Urinary bladder (tissue), 4 donors: ENCODE results near the gene MUC20. TPM values are rescaled to one million over a fixed set of nuclear protein-coding genes. Genes with fewer than 3 reads are reported as not detected.
A peak's percentile ranks its signal among the peaks of the same experiment; 100 is the strongest.
"Not testable (repeated sequence)": the region's sequence is repeated elsewhere in the genome, so short reads cannot be mapped to it uniquely, and the experiment has no call there.

Experiments
- DNase-seq: peaks from one replicate; pipeline ENCODE4 v3.0.0-alpha.2; 2015; ENCODE audit errors: extremely low spot score
- H3K27ac ChIP-seq: one replicate; pipeline ENCODE4 v1.5.1; 2013; ENCODE audit warnings: low read depth, mild to moderate bottlenecking, moderate library complexity
- H3K36me3 ChIP-seq: one replicate; pipeline ENCODE4 v1.6.1; 2013; ENCODE audit warnings: mild to moderate bottlenecking, moderate library complexity; ENCODE audit not compliant: insufficient read depth
- H3K4me1 ChIP-seq: one replicate; pipeline ENCODE4 v1.6.1; 2013; ENCODE audit warnings: mild to moderate bottlenecking, moderate library complexity; ENCODE audit not compliant: insufficient read depth
- H3K4me3 ChIP-seq: one replicate; pipeline ENCODE4 v1.5.1; 2013; ENCODE audit warnings: low read depth, low read length
- WGBS: extraction: QIAGEN DNeasy Blood & Tissue Kit; methylation state at CpG from one replicate; pipeline ENCODE4 v1.1.7; 2013; 5-methylcytosine and 5-hydroxymethylcytosine counted together
- polyA plus RNA-seq: library from polyadenylated mRNA; stranded (reverse); fragments of 200-250 nt; gene quantifications from one replicate; pipeline ENCODE4 v1.2.3, GENCODE V29; 2013
- total RNA-seq: library from RNA; depleted of rRNA; stranded (reverse); fragments of >200 nt; gene quantifications from one replicate; pipeline ENCODE4 v1.2.3, GENCODE V29; 2014
- donor health status: healthy with polysubstance abuse.
- donor health status: healthy.

The MUC20 gene
- total and polyA plus RNA-seq, 2 donors: 6.2 to 12.7 TPM

DNA sequence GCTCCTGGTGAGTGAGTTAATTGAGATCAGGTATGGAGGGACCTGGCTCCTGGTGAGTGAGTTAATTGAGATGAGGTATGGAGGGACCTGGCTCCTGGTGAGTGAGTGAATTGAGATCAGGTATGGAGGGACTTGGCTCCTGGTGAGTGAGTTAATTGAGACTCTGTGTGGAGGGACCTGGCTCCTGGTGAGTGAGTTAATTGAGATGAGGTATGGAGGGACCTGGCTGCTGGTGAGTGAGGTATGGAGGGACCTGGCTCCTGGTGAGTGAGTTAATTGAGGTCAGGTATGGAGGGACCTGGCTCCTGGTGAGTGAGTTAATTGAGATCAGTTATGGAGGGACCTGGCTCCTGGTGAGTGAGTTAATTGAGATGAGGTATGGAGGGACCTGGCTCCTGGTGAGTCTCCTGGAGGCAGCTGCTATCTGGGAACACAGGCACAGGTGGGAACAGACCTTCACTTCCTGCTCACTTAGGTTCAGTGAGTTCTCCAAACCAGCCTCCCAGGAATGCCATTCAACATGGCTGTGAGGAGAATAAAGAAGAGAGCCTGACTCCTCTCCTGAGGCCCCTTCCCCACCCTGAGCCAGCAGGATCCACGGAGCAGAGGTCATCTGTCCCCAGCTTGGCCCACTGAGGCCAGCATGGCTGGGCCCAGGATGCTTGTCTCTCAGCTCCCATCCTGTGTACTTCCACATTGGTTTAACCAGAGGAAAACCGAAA lies 9.5 kb upstream of the MUC20 start:
- H3K4me1 ChIP-seq, H3K4me3 ChIP-seq, DNase-seq, H3K27ac ChIP-seq, H3K36me3 ChIP-seq: not testable (repeated sequence)
- 50% methylated on average over 2 of the region's 2 CpGs for WGBS

GRCh38 chr3:195711813-195712534 lies 8.8 kb upstream of the MUC20 start:
- H3K4me1 ChIP-seq: no peaks in the 10 kb centered on the region
- no peak for DNase-seq
- H3K4me3 ChIP-seq: no peak overlapping the region
- no peaks in the 10 kb centered on the region for H3K36me3 ChIP-seq
- H3K27ac ChIP-seq: no peak overlapping the region
- WGBS: 86% methylated on average over 12 of the region's 12 CpGs

GRCh38 chr3:195712535-195712910 lies 8.3 kb upstream of the MUC20 start:
- not testable (repeated sequence) for H3K4me1 ChIP-seq, H3K27ac ChIP-seq, H3K4me3 ChIP-seq, H3K36me3 ChIP-seq, DNase-seq
- WGBS: 73% methylated on average over 8 of the region's 8 CpGs

- not testable (repeated sequence) for H3K27ac ChIP-seq, H3K4me1 ChIP-seq, H3K36me3 ChIP-seq, H3K4me3 ChIP-seq, DNase-seq
- WGBS: 34% methylated on average over 8 of the region's 9 CpGs
Observed at GRCh38 chr3:195713150-195713549, 7.6 kb upstream of the MUC20 start.

- no peak for DNase-seq
- no peaks in the 10 kb centered on the region for H3K4me1 ChIP-seq
- 63% methylated on average over 6 of the region's 6 CpGs for WGBS
Observed at GRCh38 chr3:195714380-195715011, 6.3 kb upstream of the MUC20 start.

GRCh38 chr3:195715134-195715533 lies 5.6 kb upstream of the MUC20 start:
- Histone ChIP-seq H3K4me3 (no peak overlapping the region), H3K36me3 (no peaks in the 10 kb centered on the region), H3K4me1 (no peaks in the 10 kb centered on the region), H3K27ac (no peak overlapping the region)
- WGBS: 47% methylated on average over 4 of the region's 4 CpGs
- DNase-seq: no peak

More at GRCh38 chr3:195714380-195715011, 6.3 kb upstream of the MUC20 start:
- Histone ChIP-seq H3K36me3 (no peaks in the 10 kb centered on the region), H3K4me3 (no peak overlapping the region), H3K27ac (no peak overlapping the region)

DNA sequence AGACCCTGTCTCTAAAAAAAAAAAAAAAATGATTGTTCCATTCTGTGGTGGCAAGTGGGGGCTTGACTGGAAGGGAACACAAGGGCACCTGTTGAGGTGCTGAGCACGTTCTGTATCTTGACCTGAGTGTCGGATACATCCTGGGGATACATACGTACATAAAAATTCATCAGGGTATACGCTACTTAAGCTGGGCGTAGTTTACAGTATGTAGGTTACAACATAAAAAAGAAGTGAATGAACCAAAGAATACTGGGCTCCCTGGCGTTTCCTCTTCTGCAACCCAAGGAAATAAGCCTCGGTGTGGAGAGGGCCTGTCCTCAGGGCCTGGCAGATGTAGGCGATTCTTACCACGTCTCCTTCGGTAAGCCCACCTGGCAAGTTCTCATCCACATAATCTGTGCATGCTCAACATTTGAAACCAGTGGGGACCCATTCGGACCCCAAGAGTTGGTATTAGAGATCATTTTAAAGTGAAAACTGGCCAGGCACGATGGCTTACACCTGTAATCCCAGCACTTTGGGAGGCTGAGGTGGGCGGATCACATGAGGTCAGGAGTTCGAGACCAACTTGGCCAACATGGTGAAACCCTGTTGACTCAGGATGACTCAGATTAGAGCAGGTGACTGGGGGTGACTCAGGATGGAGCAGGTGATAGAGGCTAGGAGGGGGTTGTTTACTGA lies 5.1 kb upstream of the MUC20 start:
- no peaks in the 10 kb centered on the region for H3K36me3 ChIP-seq
- no peak overlapping the region for H3K4me3 ChIP-seq
- H3K4me1 ChIP-seq: no peaks in the 10 kb centered on the region
- no peak for DNase-seq
- no peak overlapping the region for H3K27ac ChIP-seq
- 82% methylated on average over 14 of the region's 14 CpGs for WGBS

GRCh38 chr3:195717416-195717815 lies 3.4 kb upstream of the MUC20 start:
- 72% methylated on average over 9 of the region's 9 CpGs for WGBS

GRCh38 chr3:195717852-195718476 lies 2.8 kb upstream of the MUC20 start:
- Histone ChIP-seq H3K27ac (no peak overlapping the region), H3K36me3 (no peaks in the 10 kb centered on the region), H3K4me1 (no peaks in the 10 kb centered on the region), H3K4me3 (no peak overlapping the region)
- WGBS: 60% methylated on average over 5 of the region's 5 CpGs
- no peak for DNase-seq

More at GRCh38 chr3:195717416-195717815, 3.4 kb upstream of the MUC20 start:
- no peak for DNase-seq
- Histone ChIP-seq H3K4me3 (no peak overlapping the region), H3K36me3 (no peaks in the 10 kb centered on the region), H3K4me1 (no peaks in the 10 kb centered on the region), H3K27ac (no peak overlapping the region)

GRCh38 chr3:195718477-195718984 lies 2.2 kb upstream of the MUC20 start:
- Histone ChIP-seq H3K4me1 (no peaks in the 10 kb centered on the region), H3K4me3 (no peak overlapping the region), H3K36me3 (no peaks in the 10 kb centered on the region), H3K27ac (no peak overlapping the region)
- 53% methylated on average over 7 of the region's 7 CpGs for WGBS
- no peak for DNase-seq

- not testable (repeated sequence) for H3K27ac ChIP-seq, H3K36me3 ChIP-seq, H3K4me3 ChIP-seq, H3K4me1 ChIP-seq
- DNase-seq: peak; percentile 63
- 79% methylated on average over 16 of the region's 16 CpGs for WGBS
Observed at GRCh38 chr3:195719514-195720254, 1.1 kb upstream of the MUC20 start.

- H3K4me1 ChIP-seq, H3K27ac ChIP-seq, H3K36me3 ChIP-seq, H3K4me3 ChIP-seq, DNase-seq: not testable (repeated sequence)
- 86% methylated on average over 17 of the region's 21 CpGs for WGBS
Observed at GRCh38 chr3:195722139-195722995, 1.6 kb downstream of the MUC20 start.
